HCT116 (cell line): ENCODE data around the gene SLC41A1. TPM values are rescaled to one million over a fixed set of nuclear protein-coding genes. Genes with fewer than 3 reads are reported as not detected.

Experiments
- ATAC-seq: fragments of 200-7000 bp; cut with Tn5 transposase; 2 replicates; pipeline ENCODE4 v1.9.1; 2020; ENCODE audit warnings: mild to moderate bottlenecking, moderate library complexity
- BruUV-seq: library from RNA; stranded (reverse); fragments of 400-500 nt; replicated peaks from 2 replicates; lab custom pipeline; 2021; lab: Mats Ljungman, UMichigan
- CTCF ChIA-PET: fragments of 300-600 bp; sonication (Branson Sonifier 250); formaldehyde crosslinking; loops from one replicate; lab custom pipeline; 2021; ENCODE audit warnings: antibody characterized with exemption; lab: Charles Lee
- POLR2A ChIA-PET: fragments of 300-600, 350-600 bp; sonication (Branson Sonifier 250); formaldehyde crosslinking; loops from one replicate; lab custom pipeline; 2021; ENCODE audit warnings: antibody characterized with exemption; lab: Charles Lee
- RAD21 ChIA-PET, 2 experiments: fragments of 300-600 bp; sonication (Branson Sonifier 250); formaldehyde crosslinking; loops; one replicate each; lab custom pipeline; 2023; ENCODE audit warnings: low total read pairs in 2 of 2; ENCODE audit not compliant: uncharacterized antibody in 2 of 2, unreplicated experiment in 2 of 2, low non-redundant PET in 1 of 2; lab: Charles Lee
- DNase-seq: peaks from one replicate; pipeline ENCODE4 v3.0.0-alpha.2; 2010; ENCODE audit warnings: low read depth, low spot score
- H2AFZ ChIP-seq: fragments of 200-600 bp; shearing (Covaris generic), sonication (generic); 2 replicates; pipeline ENCODE4 v1.6.1; 2017; ENCODE audit warnings: low read depth, mixed run types, mixed read lengths, antibody characterized with exemption, low read length; ENCODE audit not compliant: poor library complexity, severe bottlenecking
- H3K27ac ChIP-seq: 2 replicates; pipeline ENCODE4 v1.5.1; 2012; ENCODE audit warnings: low read depth, low read length
- H3K27me3 ChIP-seq: fragments of 200-600 bp; sonication (generic); 2 replicates; pipeline ENCODE4 v1.6.1; 2016; ENCODE audit warnings: mixed run types, low read length, mixed read lengths; ENCODE audit not compliant: insufficient read depth
- H3K36me3 ChIP-seq, 2 experiments: fragments of 200-500 bp in 1 of 2; fragments of 200-600 bp in 1 of 2; sonication (Bioruptor generic) in 1 of 2; sonication (generic) in 1 of 2; 2 replicates each; pipeline versions ENCODE4 v1.5.1 to v1.6.1; 2014 to 2016; ENCODE audit warnings: low read length in 2 of 2, inconsistent platforms in 1 of 2, mixed read lengths in 1 of 2, mixed run types in 1 of 2; ENCODE audit not compliant: insufficient read depth in 2 of 2, control insufficient read depth in 1 of 2
- H3K4me1 ChIP-seq, 2 experiments: fragments of 200-600 bp in 1 of 2; sonication (generic) in 1 of 2; 2 replicates each; pipeline versions ENCODE4 v1.5.1 to v1.6.1; 2012 to 2017; ENCODE audit warnings: low read length in 2 of 2, inconsistent platforms in 1 of 2, mild to moderate bottlenecking in 1 of 2, mixed read lengths in 1 of 2, mixed run types in 1 of 2, moderate library complexity in 1 of 2; ENCODE audit not compliant: insufficient read depth in 2 of 2, control insufficient read depth in 1 of 2
- H3K4me2 ChIP-seq: fragments of 200-600 bp; sonication (generic); 2 replicates; pipeline ENCODE4 v1.6.1; 2017; ENCODE audit warnings: mixed run types, low read length, mixed read lengths
- H3K4me3 ChIP-seq, 2 experiments: fragments of 200-600 bp in 1 of 2; sonication (generic) in 1 of 2; replicated peaks in 1 of 2; 2 replicates each; pipeline ENCODE4 v1.5.1; 2011 to 2016; ENCODE audit warnings: low read length in 2 of 2, control low read depth in 1 of 2, low read depth in 1 of 2, mild to moderate bottlenecking in 1 of 2, mixed read lengths in 1 of 2, mixed run types in 1 of 2
- H3K79me2 ChIP-seq: fragments of 200-600 bp; sonication (generic); 2 replicates; pipeline ENCODE4 v1.6.1; 2017; ENCODE audit warnings: mild to moderate bottlenecking, mixed run types, low read length, moderate library complexity, mixed read lengths; ENCODE audit not compliant: insufficient read depth
- H3K9ac ChIP-seq: fragments of 200-600 bp; sonication (generic); 2 replicates; pipeline ENCODE4 v1.6.1; 2016; ENCODE audit warnings: low read length, mixed read lengths
- H3K9me2 ChIP-seq: fragments of 200-600 bp; sonication (generic), shearing (Covaris generic); 2 replicates; pipeline ENCODE4 v1.6.1; 2017; ENCODE audit warnings: mixed run types, mild to moderate bottlenecking, moderate library complexity; ENCODE audit not compliant: insufficient read depth
- H3K9me3 ChIP-seq, 2 experiments: fragments of 200-500 bp in 1 of 2; fragments of 200-600 bp in 1 of 2; sonication (Bioruptor generic) in 1 of 2; sonication (generic) in 1 of 2; 2 replicates each; pipeline ENCODE4 v1.6.1; 2014 to 2017; ENCODE audit warnings: low read length in 2 of 2, mixed read lengths in 2 of 2, inconsistent platforms in 1 of 2, low read depth in 1 of 2, mild to moderate bottlenecking in 1 of 2, mixed run types in 1 of 2, moderate library complexity in 1 of 2; ENCODE audit not compliant: control insufficient read depth in 1 of 2, insufficient read depth in 1 of 2
- H4K20me1 ChIP-seq: fragments of 200-600 bp; sonication (generic), shearing (Covaris generic); 2 replicates; pipeline ENCODE4 v1.6.1; 2017; ENCODE audit warnings: mixed run types, mild to moderate bottlenecking, moderate library complexity; ENCODE audit not compliant: insufficient read depth
- EGR1 ChIP-seq: IDR thresholded peaks from 2 replicates; pipeline ENCODE4 v1.6.1; 2012; ENCODE audit warnings: low read depth
- ELF1 ChIP-seq: IDR thresholded peaks from 2 replicates; pipeline ENCODE4 v1.6.1; 2012; ENCODE audit warnings: low read depth, borderline replicate concordance
- RAD21 ChIP-seq: IDR thresholded peaks from 2 replicates; pipeline ENCODE4 v1.6.1; 2012; ENCODE audit warnings: low read depth, mild to moderate bottlenecking
- intact Hi-C: fragments of 100-400 bp; cut with micrococcal nuclease; formaldehyde crosslinking; loops from 2 replicates; pipeline ENCODE4 v1.10.0; 2022
- total RNA-seq: library from RNA; stranded (reverse); gene quantifications from one replicate; pipeline ENCODE4 v1.2.1, GENCODE V29; 2021; ENCODE audit not compliant: unreplicated experiment

Gene SLC41A1
- total RNA-seq, 1 experiment from 2014 or later = 35.9 TPM

- POLR2A ChIA-PET = interaction anchor here (1.6 kb wide), 1 partner anchor 14 kb away, joined by 5 read pairs; the partner anchor contains the start of gene SLC41A1
- ATAC-seq (no peak), DNase-seq (no peak)
- Histone ChIP-seq H2AFZ (no peak overlapping the region), H3K27ac (no peak overlapping the region), H3K4me1 (peaks cover 0 to 7% of the 10 kb centered on the region in 2 experiments; a peak in 1 of 4 replicates), H4K20me1 (no peaks in the 10 kb centered on the region), H3K36me3 (no peaks in the 10 kb centered on the region), H3K9ac (no peak overlapping the region), H3K9me3 (no peaks in the 10 kb centered on the region), H3K79me2 (no peaks in the 10 kb centered on the region), H3K9me2 (no peaks in the 10 kb centered on the region), H3K4me3 (no peak overlapping the region), H3K27me3 (peaks cover 10% of the 10 kb centered on the region; the same call in 1 of the 2 replicates), H3K4me2 (no peak overlapping the region)
- CTCF ChIA-PET = interaction anchor here (0.9 to 1.9 kb wide), 5 partner anchors 16 to 150 kb away, joined by 3 to 6 read pairs (median 3); no protein-coding TSS in a partner anchor
- no peak for TF ChIP-seq RAD21
- TF ChIP-seq EGR1 = no peak
- RAD21 ChIA-PET = no interaction called here
- no TSS peak for BruUV-seq
- intact Hi-C loops = no loop called here
Measured at GRCh38 chr1:205826995-205827394, 14.0 kb upstream of the SLC41A1 start.

GRCh38 chr1:205826016-205826806 lies 13.2 kb upstream of the SLC41A1 start:
- Histone ChIP-seq H4K20me1 (no peaks in the 10 kb centered on the region), H3K79me2 (no peaks in the 10 kb centered on the region), H3K9me2 (no peaks in the 10 kb centered on the region), H2AFZ (no peak overlapping the region), H3K4me1 (peaks cover 0 to 7% of the 10 kb centered on the region in 2 experiments; a peak in 1 of 4 replicates), H3K9me3 (no peaks in the 10 kb centered on the region), H3K27me3 (peaks cover 10% of the 10 kb centered on the region; the same call in 1 of the 2 replicates), H3K4me3 (no peak overlapping the region), H3K27ac (no peak overlapping the region), H3K4me2 (no peak overlapping the region), H3K36me3 (no peaks in the 10 kb centered on the region), H3K9ac (no peak overlapping the region)
- BruUV-seq = no TSS peak
- TF ChIP-seq ELF1 = no peak
- no peak for TF ChIP-seq RAD21
- intact Hi-C loops = no loop called here
- no peak for ATAC-seq
- POLR2A ChIA-PET = interaction anchor here (1.6 kb wide), 1 partner anchor 13 kb away, joined by 5 read pairs; the partner anchor contains the start of gene SLC41A1
- RAD21 ChIA-PET = no interaction called here
- DNase-seq = no peak
- CTCF ChIA-PET = interaction anchor here (1.0 to 1.9 kb wide), 3 partner anchors 16 to 93 kb away, joined by 3 to 6 read pairs (median 4); no protein-coding TSS in a partner anchor
